ENCODE measurements around the gene ZNF157. TPM values are rescaled to one million over a fixed set of nuclear protein-coding genes. Genes with fewer than 3 reads are reported as not detected.

Gene ZNF157
- total RNA-seq, 1 donor from 2014 or later: 0.47 TPM

GRCh38 chrX:47448165-47448806, 77.9 kb downstream of the ZNF157 start:
- Mint-ChIP-seq H3K4me3 (no peak overlapping the region), H3K27me3 (ENCODE audit: insufficient read depth, low read depth) (peaks cover 2% of the 10 kb centered on the region), H3K9me3 (peaks cover 72% of the 10 kb centered on the region), H3K4me1 (no peaks in the 10 kb centered on the region), H3K36me3 (peaks cover 56% of the 10 kb centered on the region), H3K27ac (no peak overlapping the region)
- no peaks in the 10 kb centered on the region for H3K4me1 ChIP-seq
- no peaks in the 10 kb centered on the region for H4K20me1 ChIP-seq (ENCODE audit: low read depth)
- no peak overlapping the region for H3K4me2 ChIP-seq
- no peak overlapping the region for H2AFZ ChIP-seq (replicated peaks)
- H3K4me3 ChIP-seq: no peak overlapping the region
- no peak overlapping the region for H3K27ac ChIP-seq
- H3K27me3 ChIP-seq: no peaks in the 10 kb centered on the region
- H3F3A ChIP-seq (ENCODE audit: low read depth): no peaks in the 10 kb centered on the region
- no peak for DNase-seq (ENCODE audit: low spot score)
- no peak for TF ChIP-seq EZH2 (IDR thresholded peaks at IDR 0.05)
- TF ChIP-seq CTCF (IDR thresholded peaks at IDR 0.05): no peak
- TF ChIP-seq EZH2phosphoT487 (IDR thresholded peaks at IDR 0.05): no peak
- H3K36me3 ChIP-seq: peaks cover 14% of the 10 kb centered on the region
- no peak overlapping the region for H3K9ac ChIP-seq
- no peaks in the 10 kb centered on the region for H3K79me2 ChIP-seq (ENCODE audit: low read depth)
- H3K9me3 ChIP-seq (ENCODE audit: low read depth): peaks cover 30% of the 10 kb centered on the region

- Mint-ChIP-seq H3K9me3 (peaks cover 59% of the 10 kb centered on the region), H3K27me3 (ENCODE audit: insufficient read depth, low read depth) (peaks cover 5% of the 10 kb centered on the region), H3K27ac (no peak overlapping the region), H3K4me3 (no peak overlapping the region), H3K36me3 (peaks cover 61% of the 10 kb centered on the region), H3K4me1 (no peaks in the 10 kb centered on the region)
- no peak overlapping the region for H3K27ac ChIP-seq
- no peaks in the 10 kb centered on the region for H3K4me1 ChIP-seq
- H2AFZ ChIP-seq (replicated peaks): no peak overlapping the region
- H3K4me2 ChIP-seq: no peak overlapping the region
- peaks cover 16% of the 10 kb centered on the region for H3K36me3 ChIP-seq
- no peaks in the 10 kb centered on the region for H3F3A ChIP-seq (ENCODE audit: low read depth)
- peaks cover 30% of the 10 kb centered on the region for H3K9me3 ChIP-seq (ENCODE audit: low read depth)
- DNase-seq (ENCODE audit: low spot score): no peak
- H3K79me2 ChIP-seq (ENCODE audit: low read depth): no peaks in the 10 kb centered on the region
- H3K27me3 ChIP-seq: no peaks in the 10 kb centered on the region
- no peak for TF ChIP-seq EZH2phosphoT487 (IDR thresholded peaks at IDR 0.05)
- no peak for TF ChIP-seq CTCF (IDR thresholded peaks at IDR 0.05)
- no peak for TF ChIP-seq EZH2 (IDR thresholded peaks at IDR 0.05)
- no peaks in the 10 kb centered on the region for H4K20me1 ChIP-seq (ENCODE audit: low read depth)
- no peak overlapping the region for H3K9ac ChIP-seq
- no peak overlapping the region for H3K4me3 ChIP-seq
Measured at GRCh38 chrX:47452112-47452511, 81.7 kb downstream of the ZNF157 start.

GRCh38 chrX:47456080-47456479, 85.7 kb downstream of the ZNF157 start:
- Mint-ChIP-seq H3K27ac (no peak overlapping the region), H3K4me3 (no peak overlapping the region), H3K27me3 (ENCODE audit: insufficient read depth, low read depth) (peaks cover 5% of the 10 kb centered on the region), H3K36me3 (peaks cover 29% of the 10 kb centered on the region), H3K9me3 (peaks cover 25% of the 10 kb centered on the region), H3K4me1 (no peaks in the 10 kb centered on the region)
- no peak for DNase-seq (ENCODE audit: low spot score)
- Histone ChIP-seq H3F3A (ENCODE audit: low read depth) (no peaks in the 10 kb centered on the region), H3K36me3 (peaks cover 6% of the 10 kb centered on the region), H3K27me3 (no peaks in the 10 kb centered on the region), H2AFZ (replicated peaks) (no peak overlapping the region), H3K4me2 (no peak overlapping the region), H3K27ac (no peak overlapping the region), H3K9me3 (ENCODE audit: low read depth) (no peaks in the 10 kb centered on the region), H3K4me3 (no peak overlapping the region), H4K20me1 (ENCODE audit: low read depth) (no peaks in the 10 kb centered on the region), H3K79me2 (ENCODE audit: low read depth) (no peaks in the 10 kb centered on the region), H3K4me1 (no peaks in the 10 kb centered on the region), H3K9ac (no peak overlapping the region)
- TF ChIP-seq EZH2phosphoT487 (IDR thresholded peaks at IDR 0.05) (no peak), CTCF (IDR thresholded peaks at IDR 0.05) (no peak), EZH2 (IDR thresholded peaks at IDR 0.05) (no peak)

Data from neural progenitor cell (in vitro differentiated cells).